GM18517 (cell line): ENCODE data around the gene ROBO2.

ENCODE experiments used
- ATAC-seq: cut with Tn5 transposase; IDR thresholded peaks from one replicate; pipeline ENCODE4 v1.9.1; 2021; ENCODE audit warnings: mild to moderate bottlenecking, moderate library complexity; ENCODE audit not compliant: unreplicated experiment

The ROBO2 gene

DNA sequence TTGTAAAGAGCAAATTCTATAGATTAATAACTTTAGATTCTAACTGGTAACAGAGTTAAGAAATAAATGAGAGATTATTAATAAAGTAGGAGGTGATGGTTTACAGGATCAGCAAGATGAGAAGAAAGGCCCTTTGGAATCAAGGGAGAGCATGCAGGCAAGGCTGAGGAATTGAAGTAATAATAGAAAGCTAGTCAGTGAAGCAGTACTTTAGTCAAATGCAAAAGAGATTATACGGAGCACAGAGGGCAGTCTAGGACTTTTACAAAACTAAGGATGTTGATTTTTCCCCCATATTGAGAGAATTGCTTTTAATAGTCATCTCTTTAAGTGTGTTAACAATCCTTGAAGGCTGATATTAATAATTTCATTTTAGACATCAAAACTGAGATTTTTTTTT lies 146.4 kb downstream of the ROBO2 start:
- no peak for ATAC-seq

DNA sequence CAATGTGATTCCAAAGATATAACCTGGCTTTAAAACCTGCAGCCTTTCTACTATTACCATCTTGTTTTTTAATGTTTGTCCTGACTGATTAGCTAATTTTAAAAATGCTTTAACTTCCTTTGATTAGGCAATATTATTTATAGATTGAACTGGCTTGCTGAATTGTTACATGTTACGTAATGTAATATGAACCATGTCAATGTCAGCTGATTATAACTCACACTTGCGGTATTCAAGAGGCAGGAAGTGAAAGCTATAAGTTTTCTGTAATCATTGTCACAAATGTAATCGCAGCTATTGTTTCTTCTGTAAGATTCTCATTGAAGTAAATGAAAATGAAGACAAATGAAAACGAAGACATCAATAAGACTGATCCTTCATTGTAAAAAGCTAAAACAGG lies 146.8 kb downstream of the ROBO2 start:
- ATAC-seq = no peak

DNA sequence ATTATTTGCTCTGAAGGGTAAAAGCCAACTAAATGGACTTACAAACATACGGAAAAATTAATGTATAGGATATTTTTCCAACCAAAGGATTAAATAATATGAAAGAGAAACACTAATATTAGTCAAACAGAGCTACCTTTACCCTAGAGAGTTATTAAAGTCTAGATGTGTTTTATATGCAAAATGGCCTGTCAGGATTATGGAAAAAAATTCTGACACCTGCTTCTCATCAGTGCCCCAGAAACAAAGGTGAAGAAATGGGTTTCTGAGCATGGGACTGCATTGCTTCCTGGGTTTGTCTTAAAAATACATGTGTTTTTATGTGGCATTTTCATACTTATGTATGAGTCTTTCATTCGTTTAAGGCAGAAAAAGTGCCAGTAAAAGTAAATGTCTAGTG lies 148.3 kb downstream of the ROBO2 start:
- ATAC-seq = no peak

DNA sequence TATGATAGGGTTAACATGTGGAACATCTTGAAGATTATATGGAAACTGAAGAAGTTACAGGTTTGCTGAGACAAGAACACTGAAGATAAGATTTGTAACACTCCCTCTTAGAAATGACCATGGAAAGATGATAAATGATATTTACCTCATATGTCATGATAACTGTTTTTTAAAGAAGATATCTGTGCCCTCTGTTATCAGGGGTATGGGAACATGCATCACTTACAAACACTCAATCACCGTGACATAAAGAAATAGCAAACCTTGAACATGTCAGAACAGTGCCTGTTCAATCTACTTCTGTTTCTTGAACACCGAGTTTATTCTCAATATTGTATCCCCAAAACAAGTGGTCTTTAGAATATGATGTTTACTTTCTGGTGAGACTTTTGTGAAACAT lies 149.4 kb downstream of the ROBO2 start:
- no peak for ATAC-seq

DNA sequence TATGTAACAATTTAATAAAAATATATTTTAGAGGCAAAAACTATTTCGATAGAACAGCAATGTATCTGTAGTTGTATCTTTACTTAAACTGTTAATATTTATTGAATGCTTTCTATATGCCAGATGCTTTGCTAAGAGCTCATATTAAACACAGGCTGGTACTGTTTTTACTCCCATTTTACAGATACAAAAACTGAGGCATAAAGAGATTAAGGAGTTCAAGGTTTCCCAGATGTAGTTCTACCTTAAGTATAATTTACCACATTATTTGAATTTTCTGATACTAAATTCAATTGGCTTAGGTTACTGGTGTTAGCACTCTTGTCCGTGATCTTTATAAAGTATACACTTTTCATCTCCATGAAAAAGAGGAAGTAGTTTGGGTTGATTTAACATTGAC lies 149.8 kb downstream of the ROBO2 start:
- no peak for ATAC-seq

DNA sequence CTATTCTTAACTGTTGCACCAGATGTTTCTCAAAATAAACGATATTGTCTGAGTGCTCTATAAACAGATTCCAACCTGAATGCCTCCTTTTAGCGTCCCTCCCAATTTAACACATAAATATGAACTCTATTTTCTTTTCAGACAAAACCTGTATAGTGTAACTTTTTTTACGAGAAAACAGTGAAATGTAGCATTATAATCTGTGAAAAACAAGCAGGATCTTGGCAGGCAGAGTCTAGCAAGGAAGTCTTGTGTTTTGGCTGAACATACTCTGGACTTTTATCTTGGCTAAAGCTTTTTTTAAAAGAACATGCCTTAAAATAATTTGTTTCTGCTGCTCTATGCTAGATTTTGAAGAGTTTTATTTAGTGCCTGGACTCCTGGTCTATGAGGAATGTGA lies 150.5 kb downstream of the ROBO2 start:
- no peak for ATAC-seq

DNA sequence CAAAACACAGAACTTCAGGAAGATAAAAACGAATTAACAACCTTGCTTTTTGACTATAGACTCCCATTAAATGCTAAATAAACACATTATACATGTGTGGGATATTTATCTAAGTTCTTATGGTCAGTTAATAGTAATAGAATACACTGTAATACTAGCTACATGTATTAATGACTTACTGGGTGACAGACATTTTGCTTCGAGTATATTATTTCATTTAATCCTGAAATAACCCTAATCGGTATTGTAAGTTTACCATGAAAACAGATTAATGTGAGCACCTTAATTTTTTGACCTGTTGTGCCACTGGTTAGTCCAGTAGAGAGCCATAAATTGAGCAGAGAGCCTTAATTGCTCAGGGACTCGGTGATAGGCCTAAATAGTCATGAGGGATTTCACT lies 151.1 kb downstream of the ROBO2 start:
- no peak for ATAC-seq

DNA sequence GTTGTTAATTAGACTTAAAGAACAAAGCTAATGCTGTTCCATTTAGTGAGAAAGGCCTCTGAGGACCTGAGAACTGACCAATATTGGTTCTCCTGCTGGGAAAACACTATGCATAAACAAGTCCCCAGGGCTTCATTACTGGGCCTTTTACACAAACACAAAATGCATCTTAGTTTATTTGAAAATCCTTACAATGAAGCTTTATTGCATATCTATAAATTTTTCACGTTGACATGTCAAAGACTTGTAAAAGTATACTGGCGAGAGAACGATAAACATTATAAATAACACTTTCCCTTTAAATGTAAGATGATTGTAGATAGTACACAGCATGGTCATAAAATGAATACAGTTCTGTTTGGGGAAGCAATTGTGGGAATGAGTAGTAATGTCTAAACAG lies 151.7 kb downstream of the ROBO2 start:
- no peak for ATAC-seq

DNA sequence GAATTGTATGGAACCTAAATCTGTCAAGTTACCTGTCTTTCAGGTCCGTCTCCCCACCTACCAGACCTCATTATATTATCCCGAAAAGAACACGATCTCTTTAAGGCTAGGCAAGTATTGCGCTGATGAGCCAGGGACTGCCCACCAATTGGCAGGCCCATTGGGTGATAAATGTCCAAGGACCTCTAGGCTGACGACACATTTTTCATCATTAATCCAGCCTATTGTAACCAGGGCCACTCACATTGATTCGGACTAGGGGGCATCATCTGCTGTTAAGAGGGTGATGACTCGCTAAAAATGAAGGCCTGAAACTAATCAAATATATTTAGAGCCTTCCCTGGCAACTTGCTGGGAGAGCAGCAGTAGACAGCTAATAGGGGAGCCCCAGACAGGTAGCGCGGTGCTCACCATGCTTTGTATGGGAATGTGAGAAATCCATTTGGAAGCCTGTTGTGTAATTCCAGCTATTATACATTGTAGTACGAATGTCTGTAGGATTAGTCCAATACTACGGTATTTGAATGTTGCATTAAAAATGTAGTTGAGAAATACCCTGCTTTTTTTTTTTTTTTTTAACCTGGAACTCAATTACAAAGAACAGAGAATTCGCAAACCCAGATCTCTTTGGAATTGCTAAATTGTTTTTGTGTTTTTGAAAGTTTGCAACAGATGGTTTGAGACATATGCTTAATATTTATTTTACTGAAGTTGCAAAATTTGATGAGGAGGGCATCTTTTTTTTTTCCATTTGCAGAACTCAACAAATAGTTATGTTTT lies 156.1 kb downstream of the ROBO2 start:
- ATAC-seq = no peak

DNA sequence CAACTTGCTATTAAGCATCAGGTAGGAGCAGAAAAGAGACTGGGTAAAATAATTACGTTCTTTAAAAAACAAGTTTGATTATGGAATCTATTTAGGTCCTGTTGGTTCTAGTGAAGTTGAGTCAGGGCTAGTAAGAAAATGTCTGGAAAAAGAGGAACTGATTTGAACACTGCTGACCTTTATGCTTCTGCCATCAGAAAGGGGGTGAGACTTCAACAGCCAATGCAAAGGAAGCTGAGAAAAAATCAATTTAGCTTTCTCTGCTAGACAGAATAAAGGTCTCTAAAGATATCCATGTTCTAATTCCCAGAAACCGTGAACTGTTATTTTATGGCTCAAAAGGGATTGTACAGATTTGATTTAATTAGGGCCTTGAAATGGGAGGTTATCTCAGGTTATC lies 157.5 kb downstream of the ROBO2 start:
- ATAC-seq = no peak

DNA sequence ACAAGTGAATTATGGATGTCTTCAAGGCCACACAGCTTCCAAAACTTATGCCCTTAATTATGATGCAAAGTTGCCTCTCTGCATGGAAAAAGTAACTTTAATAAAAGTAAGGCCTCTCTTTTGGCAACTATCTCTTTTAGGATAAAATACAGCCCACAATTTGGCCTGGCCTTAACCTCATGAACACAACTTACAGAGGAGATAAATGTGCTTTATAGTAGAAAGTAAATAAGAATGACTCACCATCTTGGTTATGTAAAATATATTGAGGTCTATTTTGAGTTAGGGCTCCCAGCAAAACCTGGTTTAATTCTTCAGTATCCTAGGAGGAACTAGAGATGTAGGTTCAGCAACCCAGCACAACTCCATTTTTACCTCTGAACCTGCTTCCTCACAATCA lies 164.0 kb downstream of the ROBO2 start:
- no peak for ATAC-seq

DNA sequence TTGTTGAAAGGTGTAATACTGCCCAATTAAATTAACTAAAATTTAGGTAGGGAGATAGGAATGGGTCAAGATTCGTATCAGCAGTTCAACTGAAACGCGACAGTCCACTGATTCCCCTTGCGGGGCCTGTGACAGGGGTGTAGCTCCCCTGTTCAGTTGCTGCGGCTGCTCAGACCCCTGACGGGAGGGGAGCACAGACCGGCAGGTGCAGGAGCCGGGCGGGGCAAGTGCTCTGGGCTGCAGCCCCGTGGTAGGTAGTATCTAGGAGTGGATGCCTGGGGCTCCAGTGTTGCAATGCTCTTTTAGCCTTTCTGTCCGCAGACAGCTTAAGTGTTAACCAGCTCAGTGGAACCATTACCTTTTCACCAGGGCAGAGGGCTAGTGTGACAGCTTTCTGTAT lies 164.9 kb downstream of the ROBO2 start:
- no peak for ATAC-seq

DNA sequence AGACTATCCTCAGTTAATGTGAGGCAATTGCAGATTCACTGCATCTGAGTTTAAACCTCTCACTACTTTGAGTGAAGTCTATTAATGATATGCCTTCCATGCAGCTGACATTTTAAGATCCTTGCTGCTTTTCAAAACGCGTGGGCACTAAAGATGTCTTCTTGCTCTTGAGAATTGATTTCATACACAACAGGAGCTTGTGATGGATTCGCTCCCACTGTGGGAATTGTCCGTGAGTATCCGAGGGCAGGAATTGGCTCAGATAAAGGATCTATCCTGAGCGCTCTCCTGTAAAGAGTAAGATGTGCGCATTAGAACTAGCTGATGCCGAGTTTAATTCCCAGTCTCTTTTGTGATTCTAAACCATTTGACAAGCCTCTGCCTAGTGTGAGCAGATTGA lies 167.9 kb downstream of the ROBO2 start:
- ATAC-seq = no peak

DNA sequence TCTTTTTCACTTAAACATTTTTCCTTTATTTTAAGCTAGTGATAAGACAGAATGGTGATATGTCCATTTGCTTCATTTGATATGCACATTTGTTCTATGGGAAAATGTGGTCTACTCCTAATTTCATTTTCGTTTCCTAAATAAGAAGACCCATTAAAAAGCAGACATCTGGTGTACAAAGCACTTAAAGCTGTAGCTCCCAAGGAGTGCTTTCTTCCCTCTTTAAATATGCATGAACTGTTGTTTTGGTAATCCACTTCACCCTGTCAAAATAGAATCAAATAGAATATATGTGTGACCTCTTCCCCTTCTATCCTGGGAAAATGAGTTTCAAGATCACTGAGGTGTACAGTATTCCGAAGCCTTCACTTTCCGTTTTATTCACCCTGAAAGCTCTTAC lies 182.8 kb downstream of the ROBO2 start:
- ATAC-seq = no peak

DNA sequence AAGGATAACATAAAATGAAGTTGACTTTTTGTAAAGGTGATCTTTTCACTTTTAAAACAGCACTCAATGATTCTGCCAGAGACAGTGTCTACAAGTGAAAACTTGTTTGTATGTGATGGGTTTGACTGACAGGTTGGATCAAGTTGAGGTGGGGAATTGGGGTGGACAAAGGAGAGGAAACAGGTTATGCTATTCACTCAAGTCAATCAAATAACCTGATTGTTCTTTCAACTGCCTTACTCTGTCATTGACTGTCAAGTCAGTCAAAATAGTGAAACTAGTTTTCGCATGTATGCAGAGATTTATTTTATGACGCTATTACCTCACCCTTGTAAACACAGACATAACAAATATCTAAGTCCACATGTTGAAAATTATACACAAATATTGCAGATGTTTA lies 187.7 kb downstream of the ROBO2 start:
- no peak for ATAC-seq

DNA sequence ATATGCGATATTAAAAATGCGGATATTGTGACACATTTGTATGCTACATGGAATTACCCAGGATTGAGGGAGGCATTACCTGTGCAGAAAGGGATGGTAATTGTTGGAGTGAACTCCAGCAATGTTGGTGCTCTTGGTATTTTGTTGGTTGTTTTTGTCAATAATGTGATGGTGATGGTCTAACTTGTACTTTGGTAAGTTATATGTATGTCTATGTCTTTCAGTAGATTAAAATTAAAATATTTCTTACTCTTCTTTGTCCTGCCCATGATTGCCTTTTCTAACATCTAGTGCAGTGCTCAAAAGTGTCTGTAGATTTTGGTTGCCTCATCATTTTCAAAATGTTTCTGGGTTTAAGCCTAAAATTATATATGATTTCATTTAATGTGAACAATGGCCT lies 192.7 kb downstream of the ROBO2 start:
- no peak for ATAC-seq

DNA sequence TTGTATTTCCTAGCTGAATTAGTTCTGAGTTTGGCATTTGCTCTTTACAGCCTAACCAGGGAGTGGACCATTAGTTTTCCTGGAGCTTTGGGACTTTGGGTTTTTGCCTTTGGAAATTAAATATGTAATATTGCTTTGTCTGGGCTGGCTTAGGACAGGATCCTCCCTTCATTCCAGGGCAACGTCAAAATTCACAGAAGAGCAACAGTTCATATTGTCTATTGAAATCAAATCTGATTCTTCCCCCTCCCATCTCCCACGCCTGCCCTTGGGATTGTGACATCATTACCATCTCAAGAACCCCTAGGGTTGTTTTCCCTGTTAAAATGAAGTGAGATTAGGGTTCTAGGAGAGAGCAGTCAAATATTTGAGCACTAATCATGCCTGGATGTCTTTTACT lies 194.1 kb downstream of the ROBO2 start:
- ATAC-seq = no peak

DNA sequence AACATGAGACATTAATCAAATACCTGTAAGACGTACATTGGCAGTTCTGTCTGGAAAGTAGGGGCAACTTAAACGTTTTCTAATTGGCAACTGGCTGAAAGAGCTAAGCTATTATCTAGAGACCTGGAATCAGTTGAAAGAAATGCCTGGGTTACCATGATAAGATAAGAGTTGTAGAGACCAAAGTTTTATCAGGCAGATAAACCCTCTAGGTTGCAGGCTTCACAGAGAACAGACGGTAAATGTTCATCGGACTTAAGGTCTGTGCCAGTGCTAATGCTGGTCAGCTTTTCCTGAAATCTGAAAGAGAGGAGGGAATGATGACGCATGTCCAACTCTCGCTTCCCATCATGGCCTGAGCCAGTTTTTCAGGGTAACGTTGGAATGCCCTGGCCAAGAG lies 196.2 kb downstream of the ROBO2 start:
- no peak for ATAC-seq

DNA sequence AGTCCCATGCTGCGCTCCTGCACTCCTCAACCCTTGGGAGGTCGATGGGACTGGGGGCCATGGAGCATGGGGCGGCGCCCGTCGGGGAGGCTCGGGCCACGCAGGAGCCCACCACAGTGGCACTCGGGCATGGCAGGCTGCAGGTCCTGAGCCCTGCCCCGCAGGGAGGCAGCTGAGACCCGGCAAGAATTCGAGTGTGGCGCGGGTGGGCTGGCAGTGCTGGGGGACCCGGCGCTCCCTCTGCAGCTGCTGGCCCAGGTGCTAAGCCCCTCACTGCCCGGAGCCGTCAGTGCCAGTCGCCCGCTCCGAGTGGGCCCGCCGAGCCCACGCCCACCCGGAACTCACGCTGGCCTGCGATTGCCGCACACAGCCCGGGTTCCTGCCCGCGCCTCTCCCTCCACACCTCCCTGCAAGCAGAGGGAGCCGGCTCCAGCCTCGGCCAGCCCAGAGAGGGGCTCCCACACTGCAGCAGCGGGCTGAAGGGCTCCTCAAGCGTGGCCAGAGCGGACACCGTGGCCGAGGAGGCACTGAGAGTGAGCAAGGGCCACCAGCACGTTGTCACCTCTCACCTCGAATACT lies 200.3 kb downstream of the ROBO2 start:
- ATAC-seq = no peak

DNA sequence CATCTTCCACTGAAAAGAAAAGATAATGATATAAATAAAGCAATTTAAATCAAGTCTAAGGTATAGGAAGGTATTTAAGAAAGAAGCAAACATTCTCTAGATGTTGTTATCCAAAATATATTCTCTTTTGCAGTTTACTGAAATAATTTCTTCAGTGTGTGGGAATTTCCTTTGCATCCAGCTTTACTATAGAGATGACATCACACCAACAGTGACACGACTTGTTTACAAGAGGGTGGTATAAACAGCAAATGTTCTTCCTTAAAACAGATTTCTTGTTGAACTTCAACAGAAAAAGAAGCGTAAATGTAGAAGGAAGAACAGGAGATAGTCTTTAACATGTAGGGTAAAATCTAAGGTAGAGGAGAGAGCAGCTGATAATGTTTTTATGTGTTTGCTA lies 202.5 kb downstream of the ROBO2 start:
- no peak for ATAC-seq

DNA sequence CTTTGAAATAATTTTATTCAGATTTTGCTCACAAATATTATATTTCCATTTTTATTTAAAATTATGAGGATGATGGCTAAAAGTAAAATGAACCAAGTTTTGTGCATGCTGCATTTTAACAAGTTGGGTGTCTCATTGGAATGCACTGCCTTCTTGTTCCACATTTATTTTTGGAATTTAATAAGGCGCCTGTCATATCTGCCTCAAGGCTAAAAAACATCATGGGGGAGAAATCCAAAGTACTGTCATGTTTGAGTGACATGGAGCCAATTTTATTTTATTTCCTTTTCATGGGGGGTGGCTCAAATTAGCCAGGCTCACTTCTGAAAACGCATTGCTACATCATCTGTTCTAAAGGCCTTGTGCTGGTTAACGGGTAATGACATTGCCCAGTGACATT lies 205.1 kb downstream of the ROBO2 start:
- no peak for ATAC-seq

DNA sequence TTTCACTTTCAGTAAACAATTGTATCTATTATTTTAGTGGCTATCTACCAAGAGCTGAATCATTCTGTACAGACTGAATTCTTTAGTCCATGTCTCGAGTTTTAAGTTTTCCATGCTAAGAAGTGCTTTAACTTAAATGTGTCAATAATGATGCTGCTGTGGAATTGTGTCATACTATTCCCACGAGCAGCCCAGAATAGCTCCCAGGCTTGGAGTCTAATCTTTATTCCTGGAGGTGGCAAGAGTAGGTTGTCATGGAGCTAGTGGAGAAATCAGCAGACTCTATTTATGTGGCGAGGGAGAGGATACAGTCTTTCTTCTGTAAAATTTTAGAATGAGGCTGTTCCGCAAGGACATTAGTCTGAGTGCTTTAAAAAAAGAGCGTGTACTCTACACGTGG lies 207.2 kb downstream of the ROBO2 start:
- no peak for ATAC-seq

DNA sequence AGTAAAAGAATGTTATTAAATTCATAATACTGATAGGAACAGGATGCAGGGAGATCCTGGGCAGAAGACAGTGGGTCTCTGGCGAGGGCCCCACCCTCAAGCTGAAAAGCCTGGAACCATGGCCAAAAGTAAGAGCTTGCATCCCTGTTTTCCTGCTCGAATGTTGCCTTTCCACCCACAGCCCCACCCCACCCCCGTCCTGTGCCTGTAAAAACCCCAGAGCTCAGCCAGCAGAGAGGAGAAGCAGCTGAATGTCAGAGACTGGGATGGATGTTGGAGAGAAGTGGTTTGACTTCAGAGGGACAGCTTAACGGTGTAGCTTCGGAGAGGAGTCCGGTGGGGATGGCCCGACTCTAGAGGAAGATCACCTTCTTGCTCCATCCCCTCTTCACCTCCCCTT lies 207.9 kb downstream of the ROBO2 start:
- no peak for ATAC-seq
